IPS-11a (cell line): Measurements from ENCODE around the gene KCNK3.
A peak's percentile ranks its signal among the peaks of the same experiment; 100 is the strongest.
"Not testable (repeated sequence)": the region's sequence is repeated elsewhere in the genome, so short reads cannot be mapped to it uniquely, and the experiment has no call there.

Experiments used
- H3K4me3 ChIP-seq: one replicate; pipeline ENCODE4 v1.5.1; 2013; ENCODE audit warnings: low read depth, low read length, control low read depth

The KCNK3 gene

GRCh38 chr2:26692279-26692896 lies at the start of gene KCNK3:
Gene KCNK3 (plus strand): TSS chr2:26692722. CDS start chr2:26692876, 154 bp downstream.
- peak within 1 kb of the TSS; percentile 35 for H3K4me3 ChIP-seq

GRCh38 chr2:26644188-26644835 lies 48.2 kb upstream of the KCNK3 start:
- no peak overlapping the region for H3K4me3 ChIP-seq

GRCh38 chr2:26645762-26646161 lies 46.8 kb upstream of the KCNK3 start:
- no peak overlapping the region for H3K4me3 ChIP-seq

- H3K4me3 ChIP-seq = no peak overlapping the region
These were observed 45.4 kb upstream of the KCNK3 start for GRCh38 chr2:26646986-26647672.

GRCh38 chr2:26647981-26648380 lies 44.5 kb upstream of the KCNK3 start:
- H3K4me3 ChIP-seq = no peak overlapping the region

- H3K4me3 ChIP-seq = no peak overlapping the region
These were observed 44.0 kb upstream of the KCNK3 start for GRCh38 chr2:26648516-26648915.

- no peak overlapping the region for H3K4me3 ChIP-seq
These were observed 43.2 kb upstream of the KCNK3 start for GRCh38 chr2:26649322-26649721.

GRCh38 chr2:26649992-26650712 lies 42.4 kb upstream of the KCNK3 start:
- H3K4me3 ChIP-seq = no peak overlapping the region

- H3K4me3 ChIP-seq = no peak overlapping the region
These were observed 41.6 kb upstream of the KCNK3 start for GRCh38 chr2:26650713-26651469.

GRCh38 chr2:26651470-26651771 lies 41.1 kb upstream of the KCNK3 start:
- no peak overlapping the region for H3K4me3 ChIP-seq

- no peak overlapping the region for H3K4me3 ChIP-seq
These were observed 40.7 kb upstream of the KCNK3 start for GRCh38 chr2:26651799-26652198.

- no peak overlapping the region for H3K4me3 ChIP-seq
These were observed 40.0 kb upstream of the KCNK3 start for GRCh38 chr2:26652361-26653041.

GRCh38 chr2:26653207-26654060 lies 39.1 kb upstream of the KCNK3 start:
- no peak overlapping the region for H3K4me3 ChIP-seq

- H3K4me3 ChIP-seq = no peak overlapping the region
These were observed 38.5 kb upstream of the KCNK3 start for GRCh38 chr2:26654061-26654340.

GRCh38 chr2:26655120-26655519 lies 37.4 kb upstream of the KCNK3 start:
- H3K4me3 ChIP-seq = not testable (repeated sequence)

- no peak overlapping the region for H3K4me3 ChIP-seq
These were observed 36.8 kb upstream of the KCNK3 start for GRCh38 chr2:26655611-26656195.

- no peak overlapping the region for H3K4me3 ChIP-seq
These were observed 35.3 kb upstream of the KCNK3 start for GRCh38 chr2:26657265-26657664.

GRCh38 chr2:26658691-26659346 lies 33.7 kb upstream of the KCNK3 start:
- no peak overlapping the region for H3K4me3 ChIP-seq
